GM23338 (cell line): ENCODE results near the gene RAD51D.

ENCODE experiments used
- EZH2 ChIP-seq: fragments of 200-600 bp; sonication (generic); IDR thresholded peaks from one replicate; pipeline ENCODE4 v1.8.0; 2017; ENCODE audit warnings: antibody characterized with exemption, mild to moderate bottlenecking, low read depth; ENCODE audit not compliant: unreplicated experiment
- STAT1 ChIP-seq: IDR thresholded peaks from one replicate; pipeline ENCODE4 v1.6.1; 2016; ENCODE audit warnings: antibody characterized with exemption; ENCODE audit not compliant: unreplicated experiment
- TF ChIP-seq, protein P1 (sequence below), 2 experiments: fragments of 200-600 bp in 1 of 2; sonication (generic) in 1 of 2; conservative IDR thresholded peaks; 2 replicates each; pipeline versions ENCODE4 v1.5.1 to v1.6.1; 2016 to 2017; ENCODE audit warnings: antibody characterized with exemption in 2 of 2, low read depth in 2 of 2, mild to moderate bottlenecking in 2 of 2, moderate library complexity in 1 of 2

DNA sequence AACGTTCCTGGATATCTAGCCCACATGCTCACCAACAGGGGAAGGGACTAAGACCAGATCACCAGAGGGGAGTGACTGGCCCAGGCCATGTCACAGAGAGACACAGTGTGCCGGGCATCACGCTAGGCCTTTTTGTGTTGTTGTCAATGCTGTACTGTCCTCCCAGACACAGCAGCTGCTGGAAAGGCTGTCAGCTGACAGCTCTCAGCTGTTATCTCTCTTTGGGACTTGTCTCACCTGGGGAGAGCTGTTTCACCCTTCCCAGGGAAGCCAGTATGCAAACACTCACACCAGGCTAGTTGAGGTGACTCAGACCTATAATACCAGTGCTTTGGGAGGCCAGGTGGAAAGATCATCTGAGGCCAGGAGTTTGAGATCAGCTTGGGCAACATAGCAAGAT, 47.4 kb upstream of the RAD51D start:
- TF ChIP-seq, protein P1, sequence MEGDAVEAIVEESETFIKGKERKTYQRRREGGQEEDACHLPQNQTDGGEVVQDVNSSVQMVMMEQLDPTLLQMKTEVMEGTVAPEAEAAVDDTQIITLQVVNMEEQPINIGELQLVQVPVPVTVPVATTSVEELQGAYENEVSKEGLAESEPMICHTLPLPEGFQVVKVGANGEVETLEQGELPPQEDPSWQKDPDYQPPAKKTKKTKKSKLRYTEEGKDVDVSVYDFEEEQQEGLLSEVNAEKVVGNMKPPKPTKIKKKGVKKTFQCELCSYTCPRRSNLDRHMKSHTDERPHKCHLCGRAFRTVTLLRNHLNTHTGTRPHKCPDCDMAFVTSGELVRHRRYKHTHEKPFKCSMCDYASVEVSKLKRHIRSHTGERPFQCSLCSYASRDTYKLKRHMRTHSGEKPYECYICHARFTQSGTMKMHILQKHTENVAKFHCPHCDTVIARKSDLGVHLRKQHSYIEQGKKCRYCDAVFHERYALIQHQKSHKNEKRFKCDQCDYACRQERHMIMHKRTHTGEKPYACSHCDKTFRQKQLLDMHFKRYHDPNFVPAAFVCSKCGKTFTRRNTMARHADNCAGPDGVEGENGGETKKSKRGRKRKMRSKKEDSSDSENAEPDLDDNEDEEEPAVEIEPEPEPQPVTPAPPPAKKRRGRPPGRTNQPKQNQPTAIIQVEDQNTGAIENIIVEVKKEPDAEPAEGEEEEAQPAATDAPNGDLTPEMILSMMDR (conservative IDR thresholded peaks at IDR 0.05; ENCODE audit: low read depth in 2 of 2), result no peak
- TF ChIP-seq STAT1, result no peak
- no peak for TF ChIP-seq EZH2
